ENCODE results near the gene LTF.

Gene LTF

DNA sequence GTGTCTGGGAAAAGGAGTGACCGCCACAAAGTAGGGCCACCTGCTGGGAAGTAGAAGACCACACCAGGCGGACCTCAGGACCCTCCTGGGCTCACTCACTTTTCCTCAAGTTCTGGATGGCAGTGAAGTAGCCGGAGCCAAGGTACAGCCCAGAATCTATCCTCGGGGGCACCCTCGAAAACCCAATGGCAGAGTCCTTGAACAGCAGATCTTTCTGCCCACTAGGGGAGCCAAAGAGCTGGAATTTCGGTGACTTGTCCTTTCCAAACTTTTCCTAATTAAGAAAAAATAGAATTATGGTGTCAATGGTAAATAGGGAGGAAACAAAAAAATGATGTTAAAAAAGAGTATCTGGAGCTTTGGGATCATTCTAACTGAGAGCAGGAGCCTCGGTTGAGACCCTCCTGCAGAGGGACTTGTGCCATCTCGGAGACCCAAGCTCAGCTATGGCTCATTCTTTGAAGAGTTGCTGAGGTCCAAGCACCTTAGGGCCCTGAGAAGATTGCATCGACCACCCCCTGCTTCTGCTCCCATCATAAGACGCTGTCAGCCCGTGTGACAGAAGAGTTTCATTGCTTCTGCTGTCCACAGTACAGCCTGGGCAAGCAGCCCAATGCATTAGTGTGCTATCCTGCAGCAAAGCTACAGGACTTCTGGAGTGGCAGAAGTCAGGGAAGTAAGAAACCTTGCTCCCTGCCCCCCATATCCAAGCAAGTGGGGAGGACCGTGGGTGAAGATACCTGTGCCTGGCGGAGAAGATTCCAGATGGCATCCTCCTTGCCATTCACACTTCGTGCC lies 14.8 kb downstream of the LTF start:
- no peak overlapping the region for H3K4me3 ChIP-seq (ENCODE audit: low read depth, low read length)
- TF ChIP-seq, protein P1, sequence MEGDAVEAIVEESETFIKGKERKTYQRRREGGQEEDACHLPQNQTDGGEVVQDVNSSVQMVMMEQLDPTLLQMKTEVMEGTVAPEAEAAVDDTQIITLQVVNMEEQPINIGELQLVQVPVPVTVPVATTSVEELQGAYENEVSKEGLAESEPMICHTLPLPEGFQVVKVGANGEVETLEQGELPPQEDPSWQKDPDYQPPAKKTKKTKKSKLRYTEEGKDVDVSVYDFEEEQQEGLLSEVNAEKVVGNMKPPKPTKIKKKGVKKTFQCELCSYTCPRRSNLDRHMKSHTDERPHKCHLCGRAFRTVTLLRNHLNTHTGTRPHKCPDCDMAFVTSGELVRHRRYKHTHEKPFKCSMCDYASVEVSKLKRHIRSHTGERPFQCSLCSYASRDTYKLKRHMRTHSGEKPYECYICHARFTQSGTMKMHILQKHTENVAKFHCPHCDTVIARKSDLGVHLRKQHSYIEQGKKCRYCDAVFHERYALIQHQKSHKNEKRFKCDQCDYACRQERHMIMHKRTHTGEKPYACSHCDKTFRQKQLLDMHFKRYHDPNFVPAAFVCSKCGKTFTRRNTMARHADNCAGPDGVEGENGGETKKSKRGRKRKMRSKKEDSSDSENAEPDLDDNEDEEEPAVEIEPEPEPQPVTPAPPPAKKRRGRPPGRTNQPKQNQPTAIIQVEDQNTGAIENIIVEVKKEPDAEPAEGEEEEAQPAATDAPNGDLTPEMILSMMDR (IDR thresholded peaks at IDR 0.05; ENCODE audit: low read depth, low read length): peak; percentile 71

DNA sequence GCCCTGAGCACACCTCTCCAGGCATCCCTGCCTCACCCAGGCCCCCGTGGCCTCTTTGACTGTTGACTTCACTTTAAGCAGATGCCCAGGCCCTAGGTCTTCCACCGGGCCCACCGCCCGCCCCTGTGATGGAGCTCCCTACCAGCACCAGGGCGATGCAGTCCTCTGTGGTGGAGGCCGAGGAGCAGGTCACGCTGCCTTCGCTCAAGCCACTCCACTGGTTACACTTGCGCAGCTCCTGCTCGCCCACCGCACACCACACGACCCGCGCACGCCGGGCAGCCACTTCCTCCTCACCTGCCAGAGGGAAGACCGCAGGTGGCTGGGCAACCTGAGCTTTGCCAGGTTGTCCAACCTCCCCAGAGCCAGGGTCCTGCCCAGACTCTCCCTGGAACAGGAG lies 16.0 kb downstream of the LTF start:
- TF ChIP-seq, protein P1 (IDR thresholded peaks at IDR 0.05; ENCODE audit: low read depth, low read length): no peak
- H3K4me3 ChIP-seq (ENCODE audit: low read depth, low read length): no peak overlapping the region

DNA sequence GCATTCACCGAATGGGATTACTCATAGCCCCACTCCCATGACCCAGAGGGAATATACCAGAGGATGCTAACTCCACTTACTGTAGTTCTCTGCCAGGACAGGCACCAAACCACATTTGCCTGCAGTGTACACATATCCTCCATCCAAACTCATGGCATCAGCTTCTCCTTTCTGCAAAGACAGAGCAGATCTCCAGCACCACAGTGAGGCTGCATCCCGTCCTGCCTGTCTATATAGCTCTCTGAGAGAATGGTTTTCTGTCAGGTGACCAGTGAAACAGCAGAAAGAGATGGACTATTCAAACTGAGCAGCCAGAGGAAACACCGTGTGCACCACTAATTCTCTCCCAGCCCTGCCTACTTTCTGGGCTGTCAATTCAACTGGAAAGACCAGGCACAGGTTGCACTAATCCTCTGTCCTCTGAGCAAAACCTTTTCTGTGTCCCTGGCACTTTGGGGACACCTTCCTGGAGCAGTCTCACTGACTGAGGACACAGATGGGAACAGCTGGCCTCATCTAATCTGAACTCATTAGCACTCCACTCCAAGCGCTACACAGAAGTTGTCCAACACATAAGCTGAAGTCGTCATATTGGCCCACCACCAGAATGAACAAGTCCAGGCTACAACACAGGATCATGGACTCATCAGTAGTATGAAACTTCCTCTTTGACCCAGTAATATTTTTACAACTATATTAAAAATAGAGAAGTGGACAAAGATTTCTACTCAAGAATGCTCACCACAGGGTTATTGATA lies 17.3 kb downstream of the LTF start:
- no peak overlapping the region for H3K4me3 ChIP-seq (ENCODE audit: low read depth, low read length)
- TF ChIP-seq, protein P1 (IDR thresholded peaks at IDR 0.05; ENCODE audit: low read depth, low read length): no peak

DNA sequence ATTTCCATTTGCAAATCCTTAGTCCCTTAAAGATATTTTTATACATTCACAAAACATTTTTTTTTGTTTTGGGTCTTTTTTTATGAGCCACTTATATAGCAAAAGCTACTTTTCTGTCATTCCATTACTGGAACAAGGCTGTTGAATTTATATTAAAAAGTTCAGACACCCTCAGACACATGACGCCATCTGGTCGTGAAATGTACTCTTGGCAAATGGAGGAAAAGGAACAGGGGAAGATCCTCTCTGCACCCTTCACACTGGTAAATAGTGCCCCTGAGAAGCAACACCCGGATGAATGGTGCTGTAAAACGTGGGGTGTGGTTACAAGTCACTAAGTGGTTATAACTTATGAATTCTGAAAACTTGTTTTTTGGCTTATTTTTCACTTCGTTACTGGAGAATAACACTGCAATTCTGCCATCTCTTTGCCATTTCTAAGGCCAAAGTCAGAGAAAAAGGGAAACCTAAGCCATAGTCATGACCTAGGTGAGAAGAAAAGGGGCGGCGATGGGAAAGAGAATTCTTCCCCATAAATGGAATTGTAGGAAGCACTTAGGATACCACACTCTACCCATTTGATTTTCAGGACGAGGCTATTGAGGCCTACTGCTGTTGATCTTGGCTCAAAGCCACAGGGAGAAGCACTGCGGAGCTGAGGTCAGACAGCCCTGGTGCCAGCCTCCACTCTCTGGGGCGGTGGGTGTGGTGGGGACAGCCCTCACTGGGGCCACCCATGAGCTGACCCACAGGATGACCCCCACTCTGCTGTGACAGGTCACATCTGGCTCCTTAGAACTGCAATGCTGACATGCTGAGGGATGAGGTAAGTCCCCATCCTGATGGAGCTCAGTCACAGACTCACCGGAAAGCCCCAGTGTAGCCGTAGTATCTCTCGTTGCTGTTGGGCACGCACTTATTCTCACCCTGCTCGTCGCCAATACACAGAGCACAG lies 21.9 kb downstream of the LTF start:
- TF ChIP-seq, protein P1 (IDR thresholded peaks at IDR 0.05; ENCODE audit: low read depth, low read length): no peak
- no peak overlapping the region for H3K4me3 ChIP-seq (ENCODE audit: low read depth, low read length)

DNA sequence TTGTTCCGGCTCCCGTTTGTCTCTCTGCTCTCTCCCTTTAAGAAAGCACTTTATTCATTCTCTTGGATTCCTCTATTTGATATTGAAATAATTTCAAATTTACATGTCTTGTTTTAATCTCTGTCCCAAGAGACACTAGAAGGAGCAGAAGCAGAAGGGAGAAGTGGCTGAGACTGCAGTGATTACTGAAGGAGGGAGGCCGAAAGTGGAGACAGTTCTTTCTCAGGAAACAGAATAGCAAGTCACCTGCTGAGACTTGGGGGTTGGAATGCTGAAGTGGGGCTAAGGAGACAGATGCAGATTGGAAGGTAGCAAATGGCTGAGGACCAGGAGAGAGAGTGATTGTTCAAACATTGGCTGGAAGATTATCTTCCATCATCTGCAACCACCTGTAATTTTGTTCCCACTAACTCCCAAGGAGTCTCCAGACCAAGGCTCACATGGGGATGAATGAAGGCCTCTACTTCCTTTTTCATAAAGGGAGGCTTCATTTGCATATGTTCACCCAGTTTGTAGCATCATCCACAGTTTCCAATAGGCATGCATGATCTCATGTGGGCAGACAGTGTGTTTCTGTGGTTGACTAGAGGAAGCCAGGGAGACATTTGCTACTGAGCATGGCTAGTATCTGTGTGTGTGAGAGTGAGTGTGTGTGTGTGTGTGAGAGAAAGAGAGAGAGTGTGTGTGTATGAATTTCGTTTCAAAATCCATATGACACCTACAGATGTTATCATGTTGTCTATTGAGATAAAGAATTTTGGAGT lies 24.0 kb downstream of the LTF start:
- H3K4me3 ChIP-seq (ENCODE audit: low read depth, low read length): no peak overlapping the region
- TF ChIP-seq, protein P1 (IDR thresholded peaks at IDR 0.05; ENCODE audit: low read depth, low read length): no peak

DNA sequence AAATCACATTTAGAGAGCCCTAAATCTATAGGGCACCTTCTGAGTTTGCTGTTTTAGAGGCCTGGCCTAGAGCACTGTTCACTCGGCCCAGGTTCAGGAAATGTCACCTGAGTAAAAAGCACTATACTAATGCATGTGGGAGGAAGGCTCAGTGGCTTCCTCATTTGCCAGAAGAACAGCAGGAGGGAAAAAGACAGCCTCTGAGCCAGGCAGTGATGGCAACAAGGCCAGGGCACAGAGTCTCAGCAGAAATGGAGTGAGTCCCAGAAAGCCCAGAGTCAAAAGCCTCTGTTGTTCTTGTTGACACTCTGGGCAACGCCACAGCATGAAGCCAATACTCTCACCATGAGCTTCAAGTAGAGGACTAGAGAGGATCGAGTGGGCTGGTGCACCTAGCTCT lies 25.9 kb downstream of the LTF start:
- TF ChIP-seq, protein P1 (IDR thresholded peaks at IDR 0.05; ENCODE audit: low read depth, low read length): no peak
- H3K4me3 ChIP-seq (ENCODE audit: low read depth, low read length): no peak overlapping the region

All from WI38 (cell line).